Activated CD4-positive, alpha-beta T cell treated with anti-CD3 and anti-CD28 coated beads, Interleukin-2, Interleukin-6, amounts not matched to agents 100 ng/mL and 50 ng/mL, durations not matched to agents 16 hours and 8 hours (primary cell): Measurements from ENCODE around the gene C5AR1.
"Not testable (repeated sequence)": the region's sequence is repeated elsewhere in the genome, so short reads cannot be mapped to it uniquely, and the experiment has no call there.

Experiments
- DNase-seq: peaks from one replicate; pipeline ENCODE4 v3.0.0-alpha.2; 2020

The C5AR1 gene

GRCh38 chr19:47296036-47296435 is 13.6 kb upstream of the C5AR1 start:
- peak; percentile 92 for DNase-seq

GRCh38 chr19:47300867-47301266 is 8.8 kb upstream of the C5AR1 start:
- not testable (repeated sequence) for DNase-seq

GRCh38 chr19:47302249-47302648 is 7.4 kb upstream of the C5AR1 start:
- no peak for DNase-seq

- DNase-seq, result no peak
These were observed 5.7 kb upstream of the C5AR1 start for GRCh38 chr19:47303966-47304365.

GRCh38 chr19:47305309-47305751 is 4.3 kb upstream of the C5AR1 start:
- peak; percentile 57 for DNase-seq

GRCh38 chr19:47306303-47306702 is 3.4 kb upstream of the C5AR1 start:
- no peak for DNase-seq

GRCh38 chr19:47309038-47309437 is 623 bp upstream of the C5AR1 start:
- DNase-seq, result no peak

- DNase-seq, result no peak
These were observed 662 bp downstream of the C5AR1 start for GRCh38 chr19:47310323-47310722.

DNA sequence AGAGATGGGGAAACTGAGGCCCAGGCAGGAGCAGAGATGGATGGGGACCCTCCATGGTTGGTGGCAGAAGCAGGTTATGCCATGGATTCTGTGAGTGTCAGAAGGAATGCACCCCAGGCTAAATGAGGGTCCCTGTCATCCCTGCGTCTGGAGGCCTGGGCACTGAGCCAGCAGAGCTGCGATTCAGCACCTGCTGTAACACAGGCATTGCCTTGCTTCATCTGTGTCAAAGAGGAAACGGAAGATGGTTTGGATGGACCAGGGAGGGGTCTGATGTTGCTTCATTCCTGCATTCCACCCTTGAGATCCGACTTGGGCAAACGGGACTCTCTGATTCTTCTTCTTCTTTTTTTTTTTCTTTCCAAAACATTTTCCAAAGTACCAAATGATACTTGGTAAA is 1.2 kb downstream of the C5AR1 start:
- no peak for DNase-seq

DNA sequence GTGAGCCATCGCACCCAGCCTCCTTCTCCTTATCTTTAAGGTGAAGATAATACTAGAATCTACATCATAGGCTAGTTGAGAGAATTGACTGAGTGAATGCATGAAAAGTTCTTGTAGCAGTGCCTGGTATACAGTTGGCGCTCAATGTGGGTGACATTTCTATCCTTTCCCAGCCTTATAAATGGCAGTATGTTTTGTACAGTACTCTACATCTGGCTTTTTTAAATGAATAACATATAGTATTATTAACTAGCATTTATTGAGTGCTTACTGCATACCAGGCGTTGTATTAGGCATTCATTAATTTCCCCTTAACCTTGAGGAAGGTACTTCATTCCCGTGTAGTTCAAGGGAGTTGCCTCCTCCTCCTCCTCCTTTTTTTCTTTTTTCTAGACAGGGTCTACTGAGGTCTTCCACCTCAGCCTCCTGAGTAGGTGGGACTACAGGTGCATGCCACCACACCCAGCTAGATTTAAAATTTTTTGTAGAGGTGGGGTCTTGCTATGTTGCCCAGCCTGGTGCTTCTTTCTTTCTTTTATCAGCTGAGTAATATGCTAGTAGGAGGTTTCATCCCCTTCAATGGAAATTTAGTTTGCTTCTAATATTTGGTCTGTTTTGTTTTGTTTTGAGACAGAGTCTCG is 2.8 kb downstream of the C5AR1 start:
- DNase-seq, result no peak

- no peak for DNase-seq
These were observed 4.2 kb downstream of the C5AR1 start for GRCh38 chr19:47313754-47314295.

DNA sequence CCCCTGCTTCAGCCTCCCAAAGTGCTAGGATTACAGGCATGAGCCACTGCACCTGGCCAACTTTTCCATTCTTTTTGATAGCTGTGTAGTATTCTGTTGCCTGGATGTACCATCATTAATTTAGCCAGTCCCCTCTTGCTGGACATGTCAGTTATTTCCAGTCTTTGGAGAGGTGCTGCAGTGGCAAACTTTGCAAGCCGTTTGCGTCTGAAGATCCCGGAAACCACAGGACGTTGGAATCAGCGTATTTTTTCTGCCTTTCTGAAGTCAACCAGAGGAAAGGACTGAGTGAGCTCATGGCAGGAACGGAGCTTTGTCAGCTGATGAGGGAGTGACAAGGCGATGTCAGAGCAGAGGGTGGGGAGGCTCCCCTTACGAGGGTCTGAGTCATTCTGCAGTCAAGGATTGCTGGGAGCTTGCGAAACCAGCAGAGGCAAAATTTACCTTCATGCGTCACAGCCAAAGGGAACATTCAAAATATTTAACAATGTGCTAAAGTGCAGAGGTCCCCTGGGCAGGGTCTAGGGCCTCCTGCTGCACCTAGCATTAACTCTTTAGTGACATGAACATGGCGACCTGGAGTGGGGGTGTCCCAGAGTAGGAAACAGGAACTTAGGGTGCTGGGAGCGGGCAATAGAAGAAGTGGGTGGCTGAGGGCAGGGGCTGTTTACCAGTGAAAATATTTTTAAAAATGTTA is 5.6 kb downstream of the C5AR1 start:
- peak; percentile 23 for DNase-seq

GRCh38 chr19:47316513-47316912 is 6.9 kb downstream of the C5AR1 start:
- DNase-seq, result no peak

DNA sequence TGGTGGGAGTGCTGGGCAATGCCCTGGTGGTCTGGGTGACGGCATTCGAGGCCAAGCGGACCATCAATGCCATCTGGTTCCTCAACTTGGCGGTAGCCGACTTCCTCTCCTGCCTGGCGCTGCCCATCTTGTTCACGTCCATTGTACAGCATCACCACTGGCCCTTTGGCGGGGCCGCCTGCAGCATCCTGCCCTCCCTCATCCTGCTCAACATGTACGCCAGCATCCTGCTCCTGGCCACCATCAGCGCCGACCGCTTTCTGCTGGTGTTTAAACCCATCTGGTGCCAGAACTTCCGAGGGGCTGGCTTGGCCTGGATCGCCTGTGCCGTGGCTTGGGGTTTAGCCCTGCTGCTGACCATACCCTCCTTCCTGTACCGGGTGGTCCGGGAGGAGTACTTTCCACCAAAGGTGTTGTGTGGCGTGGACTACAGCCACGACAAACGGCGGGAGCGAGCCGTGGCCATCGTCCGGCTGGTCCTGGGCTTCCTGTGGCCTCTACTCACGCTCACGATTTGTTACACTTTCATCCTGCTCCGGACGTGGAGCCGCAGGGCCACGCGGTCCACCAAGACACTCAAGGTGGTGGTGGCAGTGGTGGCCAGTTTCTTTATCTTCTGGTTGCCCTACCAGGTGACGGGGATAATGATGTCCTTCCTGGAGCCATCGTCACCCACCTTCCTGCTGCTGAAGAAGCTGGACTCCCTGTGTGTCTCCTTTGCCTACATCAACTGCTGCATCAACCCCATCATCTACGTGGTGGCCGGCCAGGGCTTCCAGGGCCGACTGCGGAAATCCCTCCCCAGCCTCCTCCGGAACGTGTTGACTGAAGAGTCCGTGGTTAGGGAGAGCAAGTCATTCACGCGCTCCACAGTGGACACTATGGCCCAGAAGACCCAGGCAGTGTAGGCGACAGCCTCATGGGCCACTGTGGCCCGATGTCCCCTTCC is 10.5 kb downstream of the C5AR1 start:
- DNase-seq, result no peak

GRCh38 chr19:47321630-47322029 is 12.0 kb downstream of the C5AR1 start:
- DNase-seq, result no peak

DNA sequence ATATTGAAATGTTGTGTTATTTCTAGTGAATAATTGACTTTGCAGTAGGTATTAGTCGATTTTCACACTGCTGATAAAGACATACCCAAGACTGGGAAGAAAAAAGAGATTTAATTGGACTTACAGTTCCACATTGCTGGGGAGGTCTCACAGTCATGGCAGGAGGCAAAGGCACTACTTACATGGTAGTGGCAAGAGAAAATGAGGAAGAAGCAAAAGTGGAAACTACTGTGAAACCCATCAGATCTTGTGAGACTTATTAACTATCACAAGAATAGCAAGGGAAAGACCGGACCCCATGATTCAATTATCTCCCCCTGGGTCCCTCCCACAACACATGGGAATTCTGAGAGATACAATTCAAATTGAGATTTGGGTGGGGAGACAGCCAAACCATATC is 12.4 kb downstream of the C5AR1 start:
- DNase-seq, result no peak

DNA sequence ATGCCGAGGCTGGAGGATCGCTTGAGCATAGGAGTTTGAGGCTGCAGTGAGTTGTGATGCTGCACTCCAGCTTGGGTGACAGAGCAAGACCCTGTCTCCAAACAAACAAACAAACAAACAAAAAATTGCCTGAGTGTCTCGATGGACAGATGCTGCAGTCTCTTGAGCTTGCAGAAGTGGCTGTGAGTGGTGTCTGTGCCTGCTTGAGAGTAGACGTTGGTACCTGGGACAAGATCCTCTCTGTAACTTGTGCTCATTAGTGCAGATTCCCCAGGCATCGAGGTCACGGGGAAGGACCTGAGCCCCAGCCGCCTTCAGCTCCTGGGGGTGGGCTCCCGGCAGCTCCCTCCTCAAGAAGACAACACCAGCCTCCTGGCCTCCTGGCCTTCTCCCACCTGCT is 13.7 kb downstream of the C5AR1 start:
- no peak for DNase-seq

GRCh38 chr19:47323872-47324271 is 14.2 kb downstream of the C5AR1 start:
- no peak for DNase-seq

DNA sequence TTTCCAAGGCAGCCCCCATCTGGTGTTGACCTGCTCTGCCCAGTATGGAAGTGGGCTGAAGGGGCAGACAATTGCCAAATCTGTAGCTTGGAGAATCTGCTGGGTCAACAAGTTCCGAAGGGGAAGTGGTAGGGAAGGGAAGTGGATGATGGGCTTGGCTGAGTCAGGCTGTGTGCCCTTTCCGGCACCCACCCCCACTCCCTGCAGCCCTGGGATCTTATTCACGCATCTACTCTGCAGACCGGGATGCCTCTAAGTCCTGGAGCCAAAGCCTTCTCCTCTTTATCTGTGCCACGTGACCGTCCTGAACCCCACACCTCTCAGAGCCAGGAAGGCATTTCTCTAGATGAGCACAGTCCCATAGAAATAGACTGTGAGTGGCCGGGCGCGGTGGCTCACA is 14.8 kb downstream of the C5AR1 start:
- no peak for DNase-seq

DNA sequence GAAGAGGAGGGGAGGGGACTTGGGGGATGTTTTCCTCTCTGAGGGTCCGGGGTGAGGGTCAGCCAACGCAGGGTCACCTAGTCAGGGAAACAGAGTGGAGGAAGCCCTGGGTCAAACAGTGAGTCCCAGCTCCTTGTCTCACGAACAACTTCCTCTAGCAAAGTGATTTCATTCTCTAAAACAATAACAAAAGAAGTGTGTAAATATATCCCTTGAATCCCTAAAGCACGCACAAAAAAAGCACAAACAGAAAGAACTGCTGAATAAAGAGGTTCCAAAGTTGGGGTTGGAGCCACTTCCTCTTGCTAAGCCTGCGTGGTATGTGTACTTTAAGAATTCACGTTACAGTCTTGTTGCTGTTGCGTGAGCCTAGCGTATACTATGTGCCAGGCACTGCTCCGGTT is 20.8 kb downstream of the C5AR1 start:
- no peak for DNase-seq

- no peak for DNase-seq
These were observed 21.8 kb downstream of the C5AR1 start for GRCh38 chr19:47331490-47331889.

DNA sequence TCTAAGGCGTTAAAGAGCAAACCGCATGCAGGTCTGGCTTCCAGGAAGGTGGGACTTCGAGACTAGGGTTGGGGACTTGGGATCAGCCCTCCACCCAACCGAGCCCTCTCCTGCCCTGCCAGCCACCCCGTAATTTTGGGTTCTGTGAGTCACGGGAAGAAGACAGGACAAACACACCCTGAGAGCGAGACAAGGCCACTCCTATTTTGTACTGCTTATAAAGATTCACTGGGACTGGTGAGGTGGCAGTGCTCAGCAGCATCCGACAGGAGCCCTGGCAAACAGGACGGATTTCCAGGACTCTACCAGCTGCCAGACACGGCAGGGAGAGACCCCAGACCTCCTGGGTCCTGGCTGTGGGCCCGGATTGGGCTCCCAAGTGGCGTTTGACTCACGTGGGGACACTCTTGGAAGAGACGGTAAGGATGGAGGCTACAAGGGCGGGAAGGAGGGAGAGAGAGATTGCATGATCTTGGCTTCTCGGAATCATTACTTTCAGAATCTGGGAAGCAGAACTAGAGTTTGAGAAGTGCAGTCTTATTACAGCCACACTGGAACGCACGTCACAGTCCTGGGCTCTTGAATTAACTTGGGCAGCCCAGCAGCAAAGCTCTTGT is 22.4 kb downstream of the C5AR1 start, which contains the start of gene C5AR2:
Gene C5AR2 (plus strand): TSS at position 245 of the 617 bp plus-strand sequence. CDS start 8,625 bp downstream, outside the sequence.
- DNase-seq, result no peak
